Measurements from ENCODE around the gene CES3.

GRCh38 chr16:67009158-67009557 lies 48.1 kb downstream of the CES3 start:
- TF ChIP-seq CTCF (IDR thresholded peaks at IDR 0.05): no peak
- no peak for TF ChIP-seq POLR2A (IDR thresholded peaks at IDR 0.05)
- no peak for TF ChIP-seq POLR2AphosphoS5 (IDR thresholded peaks at IDR 0.05)

Data from breast epithelium (tissue), 3 donors.